Measurements from ENCODE around the gene FUT6.
"Not testable (repeated sequence)": the region's sequence is repeated elsewhere in the genome, so short reads cannot be mapped to it uniquely, and the experiment has no call there.

FUT6 gene

DNA sequence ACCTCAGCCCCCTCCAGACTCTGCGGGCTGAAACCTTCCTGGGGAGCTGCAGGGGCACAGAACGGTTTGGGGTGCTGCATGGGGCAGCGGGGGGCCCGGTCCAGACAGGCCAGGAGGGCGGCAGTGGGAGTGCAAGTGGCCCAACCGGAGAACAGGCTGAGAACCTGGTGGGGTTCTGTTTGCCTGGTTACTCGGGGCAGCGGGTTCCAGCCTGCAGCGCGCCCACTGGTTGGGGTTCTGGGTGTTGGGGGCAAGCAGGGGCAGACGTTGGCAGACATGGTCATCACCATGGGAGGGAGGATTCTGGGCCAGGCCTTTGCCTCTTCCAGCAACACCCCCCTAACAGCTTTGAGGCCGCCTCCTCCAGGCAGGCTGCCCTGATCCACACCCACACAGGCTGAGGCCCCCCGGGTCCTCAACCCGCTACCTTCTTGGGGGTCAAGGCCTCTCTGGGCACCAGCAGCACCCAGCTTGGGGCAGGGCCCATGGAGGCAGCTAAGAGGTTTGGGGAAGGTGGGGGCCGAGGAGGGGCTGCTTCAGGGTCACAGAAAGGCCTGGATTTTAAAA, 54.8 kb downstream of the FUT6 start, which contains the start of gene PRR22:
TSS of gene PRR22 (minus strand) at position 166 of the 567 bp plus-strand sequence. CDS start at position 80, 86 bp downstream.
- no peak for DNase-seq

DNA sequence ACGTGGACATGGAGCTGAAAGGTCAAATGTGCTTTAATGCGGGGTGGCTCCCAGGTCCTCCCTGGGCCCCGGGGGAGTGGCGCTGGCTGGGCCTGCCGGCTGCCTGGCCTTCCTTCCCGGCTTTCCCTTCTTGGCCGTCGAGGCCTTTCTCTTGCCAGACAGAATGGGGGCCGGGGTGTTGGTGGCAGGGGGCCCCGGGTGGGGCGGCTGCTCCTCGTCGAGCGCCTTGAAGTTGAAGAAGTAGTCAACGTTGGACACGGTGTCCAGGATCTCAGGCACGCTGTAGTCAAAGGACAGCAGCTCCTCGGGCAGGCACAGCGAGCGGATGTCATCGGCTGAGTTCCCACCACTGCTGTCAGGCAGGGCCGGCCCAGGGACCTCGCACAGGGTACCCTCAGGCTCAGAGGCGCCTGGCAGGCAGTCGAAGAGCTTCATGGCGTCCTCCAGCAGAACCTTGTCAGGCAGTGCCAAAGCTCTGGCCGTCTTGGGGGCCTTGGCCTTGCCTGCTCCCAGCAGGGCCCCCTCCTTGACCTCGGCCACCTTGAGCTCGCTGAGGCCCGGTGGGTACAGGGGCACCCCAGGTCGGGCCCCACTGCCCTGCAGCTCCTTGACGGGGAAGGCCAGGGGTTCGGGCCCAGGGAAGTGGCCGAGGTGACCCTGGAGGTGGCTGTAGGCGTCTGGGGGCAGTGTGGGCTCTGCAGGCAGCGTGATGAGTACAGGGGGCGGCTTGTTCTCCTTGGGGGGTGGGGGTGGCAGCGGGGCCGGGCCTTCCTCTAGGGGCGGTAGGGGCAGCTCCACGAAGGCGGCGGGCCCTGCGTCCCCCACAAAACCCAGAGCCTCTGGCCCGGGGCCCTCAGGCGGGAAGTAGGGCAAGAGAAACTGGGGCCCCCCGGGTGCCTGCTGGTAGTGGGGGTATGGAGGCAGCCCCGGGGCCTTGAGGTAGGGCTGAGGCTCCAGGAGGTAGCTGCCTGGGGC, 56.3 kb downstream of the FUT6 start:
- no peak for DNase-seq

DNA sequence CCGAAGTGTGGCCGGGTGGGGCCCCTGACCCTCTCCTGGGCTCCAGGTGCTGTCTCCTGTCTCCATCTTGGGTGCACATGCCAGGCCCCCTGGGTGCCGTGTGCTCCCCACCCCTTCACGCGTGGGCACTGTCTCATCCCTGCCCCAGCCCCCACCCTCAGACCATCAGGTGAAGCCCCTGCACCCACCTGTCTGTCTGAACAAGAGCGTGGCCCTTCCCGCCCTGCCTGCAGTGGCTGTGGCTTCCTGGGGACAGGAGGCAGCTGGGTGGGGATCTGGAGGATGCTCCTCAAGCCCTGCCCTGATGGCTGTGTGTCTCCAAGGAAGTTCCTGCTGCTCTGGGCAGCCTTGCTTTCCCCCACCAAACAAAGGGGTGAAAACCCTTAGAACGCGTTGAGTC, 57.2 kb downstream of the FUT6 start:
- no peak for DNase-seq

DNA sequence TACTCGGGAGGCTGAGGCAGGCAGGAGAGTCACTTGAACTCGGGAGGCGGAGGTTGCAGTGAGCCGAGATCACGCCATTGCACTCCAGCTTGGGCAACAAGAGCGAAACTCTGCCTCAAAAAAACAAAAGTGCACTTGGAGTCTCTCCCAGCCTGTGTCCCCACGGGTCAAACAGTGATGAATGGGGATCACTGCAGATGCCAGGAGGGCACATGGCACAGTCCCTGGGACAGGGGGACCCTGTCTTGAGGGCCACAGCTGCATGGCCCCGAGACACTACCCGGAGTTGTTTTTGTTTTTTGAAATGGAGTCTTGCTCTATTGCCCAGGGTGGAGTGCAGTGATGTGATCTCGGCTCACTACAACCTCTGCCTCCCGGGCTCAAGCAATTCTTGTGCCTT, 58.6 kb downstream of the FUT6 start:
- not testable (repeated sequence) for DNase-seq
